C4-2B (cell line): ENCODE measurements around the gene TMEM86B.

Experiments used
- H3K27ac ChIP-seq: fragments of 450-650 bp; 2 replicates; pipeline ENCODE4 v1.5.1; 2017
- ZFX ChIP-seq: fragments of 450-650 bp; IDR thresholded peaks from 2 replicates; pipeline ENCODE4 v1.6.1; 2017
- TF ChIP-seq, protein P1 (sequence below): fragments of 450-650 bp; conservative IDR thresholded peaks from 2 replicates; pipeline ENCODE4 v1.5.1; 2017; ENCODE audit warnings: mild to moderate bottlenecking

Gene TMEM86B, protein sequence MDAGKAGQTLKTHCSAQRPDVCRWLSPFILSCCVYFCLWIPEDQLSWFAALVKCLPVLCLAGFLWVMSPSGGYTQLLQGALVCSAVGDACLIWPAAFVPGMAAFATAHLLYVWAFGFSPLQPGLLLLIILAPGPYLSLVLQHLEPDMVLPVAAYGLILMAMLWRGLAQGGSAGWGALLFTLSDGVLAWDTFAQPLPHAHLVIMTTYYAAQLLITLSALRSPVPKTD

DNA sequence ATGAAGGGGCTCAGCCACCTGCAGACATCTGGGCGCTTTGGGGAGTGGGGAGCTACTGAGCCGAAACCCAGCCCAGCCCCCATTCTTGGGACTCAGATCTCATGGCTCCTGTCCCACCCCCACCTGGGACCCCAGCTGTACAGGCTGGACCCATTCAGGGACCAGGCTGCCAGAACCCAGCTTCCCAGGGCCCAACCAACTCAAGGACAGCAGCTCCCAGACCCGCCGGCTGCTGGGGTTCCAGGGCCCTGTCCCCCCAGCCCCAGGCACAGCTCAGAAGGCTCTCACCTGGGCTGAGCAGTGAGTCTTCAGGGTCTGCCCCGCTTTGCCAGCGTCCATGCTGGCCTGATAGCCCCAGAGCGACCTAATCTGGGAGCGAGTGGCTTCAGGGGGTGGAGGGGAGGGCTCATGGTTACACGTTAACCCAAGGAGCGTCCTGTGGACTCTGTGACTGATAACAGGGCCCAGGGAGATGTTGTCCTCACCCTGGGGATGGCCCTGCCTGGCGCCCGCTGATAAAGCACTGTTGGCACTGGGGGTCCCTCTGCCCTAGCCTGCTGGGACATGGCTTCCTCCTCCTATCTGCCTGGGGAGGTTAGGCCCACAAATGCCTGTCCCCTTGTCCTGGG is at the start of gene TMEM86B:
TSS of gene TMEM86B (minus strand) at position 361 of the 629 bp plus-strand sequence. CDS start at position 339, 22 bp downstream.
- TF ChIP-seq ZFX = no peak
- TF ChIP-seq, protein P1, sequence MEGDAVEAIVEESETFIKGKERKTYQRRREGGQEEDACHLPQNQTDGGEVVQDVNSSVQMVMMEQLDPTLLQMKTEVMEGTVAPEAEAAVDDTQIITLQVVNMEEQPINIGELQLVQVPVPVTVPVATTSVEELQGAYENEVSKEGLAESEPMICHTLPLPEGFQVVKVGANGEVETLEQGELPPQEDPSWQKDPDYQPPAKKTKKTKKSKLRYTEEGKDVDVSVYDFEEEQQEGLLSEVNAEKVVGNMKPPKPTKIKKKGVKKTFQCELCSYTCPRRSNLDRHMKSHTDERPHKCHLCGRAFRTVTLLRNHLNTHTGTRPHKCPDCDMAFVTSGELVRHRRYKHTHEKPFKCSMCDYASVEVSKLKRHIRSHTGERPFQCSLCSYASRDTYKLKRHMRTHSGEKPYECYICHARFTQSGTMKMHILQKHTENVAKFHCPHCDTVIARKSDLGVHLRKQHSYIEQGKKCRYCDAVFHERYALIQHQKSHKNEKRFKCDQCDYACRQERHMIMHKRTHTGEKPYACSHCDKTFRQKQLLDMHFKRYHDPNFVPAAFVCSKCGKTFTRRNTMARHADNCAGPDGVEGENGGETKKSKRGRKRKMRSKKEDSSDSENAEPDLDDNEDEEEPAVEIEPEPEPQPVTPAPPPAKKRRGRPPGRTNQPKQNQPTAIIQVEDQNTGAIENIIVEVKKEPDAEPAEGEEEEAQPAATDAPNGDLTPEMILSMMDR = no peak
- H3K27ac ChIP-seq = no peak within 1 kb of the TSS

DNA sequence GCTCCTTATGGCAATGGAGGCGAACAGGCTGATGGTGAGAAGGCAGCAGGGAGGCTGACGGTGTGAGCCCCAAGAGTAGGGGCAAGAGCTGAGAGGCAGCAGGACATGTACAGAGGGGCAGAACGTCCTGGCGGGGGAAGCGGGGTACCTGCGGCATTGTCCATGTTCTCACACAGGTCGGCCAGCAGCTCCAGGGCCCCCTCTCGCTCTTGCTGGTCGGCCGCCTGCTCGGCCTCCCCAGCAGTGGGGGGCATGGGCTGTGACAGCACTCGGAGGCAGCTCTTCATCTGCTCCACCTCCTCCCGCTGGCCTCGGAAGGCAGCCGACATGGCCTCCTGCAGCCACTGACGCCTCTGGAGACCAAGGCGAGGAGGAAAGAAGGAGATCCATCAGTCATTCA is 48.9 kb upstream of the TMEM86B start:
- H3K27ac ChIP-seq = no peak overlapping the region
- TF ChIP-seq ZFX = no peak
- TF ChIP-seq, protein P1 = no peak

DNA sequence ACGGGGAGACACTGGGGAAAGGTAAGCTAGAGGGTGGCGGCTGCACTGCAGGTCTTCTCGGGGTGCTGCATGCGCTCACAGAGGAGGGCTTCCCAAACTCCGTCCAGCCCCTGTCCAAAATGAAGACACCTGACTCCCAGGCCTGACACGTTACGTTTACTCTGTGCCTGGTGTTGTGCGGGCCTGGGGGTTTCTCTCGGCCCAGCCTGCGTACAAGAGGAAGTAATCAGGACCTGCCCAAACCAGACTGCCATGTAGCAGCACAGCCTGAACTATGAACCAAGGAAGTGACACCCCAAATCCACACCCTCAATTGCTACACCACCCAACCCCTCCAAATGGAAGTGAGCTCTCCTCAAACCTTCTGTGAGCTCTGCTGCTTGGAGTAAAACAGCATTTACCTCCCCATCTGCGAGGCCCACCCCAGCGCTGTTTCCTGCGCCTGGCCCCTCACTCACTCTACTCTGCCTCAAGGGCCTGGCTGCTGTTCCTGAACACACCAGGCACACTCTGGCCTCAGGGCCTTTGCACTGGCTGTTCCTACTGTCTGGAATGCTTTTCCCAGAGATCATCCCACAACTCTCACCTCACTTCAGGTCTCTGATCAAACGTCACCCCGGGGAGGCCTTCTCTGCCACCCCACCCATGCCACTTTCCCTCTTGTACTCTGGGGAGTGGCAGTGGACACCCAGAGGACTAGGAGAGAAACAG is 48.3 kb upstream of the TMEM86B start:
- TF ChIP-seq, protein P1 = no peak
- TF ChIP-seq ZFX = no peak
- H3K27ac ChIP-seq = no peak overlapping the region

DNA sequence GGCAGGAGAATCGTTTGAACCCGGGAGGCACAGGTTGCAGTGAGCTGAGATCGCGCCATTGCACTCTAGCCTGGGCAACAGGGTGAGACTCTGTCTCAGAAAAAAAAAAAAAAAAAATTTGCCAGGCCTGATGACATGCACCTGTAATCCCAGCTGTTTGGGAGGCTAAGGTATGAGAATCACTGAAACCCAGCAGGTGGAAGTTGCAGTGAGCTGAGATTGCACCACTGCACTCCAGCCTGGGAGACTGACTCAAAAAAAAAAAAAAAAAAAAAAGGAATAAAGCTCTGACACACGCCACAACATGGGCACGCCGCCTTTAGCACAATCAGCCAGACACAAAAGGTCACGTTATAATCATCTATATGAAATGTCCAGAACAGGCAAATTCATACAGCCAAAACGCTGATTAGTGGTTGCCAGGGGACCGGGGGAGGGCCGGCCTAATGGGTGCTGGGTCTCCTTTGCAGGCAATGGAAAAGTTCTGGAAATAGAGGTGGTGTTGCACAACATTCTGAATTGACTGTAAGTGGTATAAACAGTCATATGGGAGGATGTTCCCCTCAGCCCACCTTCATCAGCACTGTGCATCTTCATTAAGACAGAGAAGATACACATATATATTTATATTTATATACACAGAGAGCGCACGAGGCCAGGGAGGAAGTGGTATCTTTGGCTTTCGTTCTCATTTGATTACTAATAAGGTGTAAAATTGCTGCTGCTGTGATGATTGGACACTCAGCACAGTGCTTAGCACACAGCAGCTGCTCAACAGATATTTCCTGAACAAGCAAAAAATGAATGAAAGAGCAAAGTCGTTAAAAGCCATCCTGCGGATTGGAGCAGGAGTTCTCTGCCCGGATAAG is 47.5 kb upstream of the TMEM86B start:
- no peak overlapping the region for H3K27ac ChIP-seq
- TF ChIP-seq, protein P1 = no peak
- TF ChIP-seq ZFX = no peak

DNA sequence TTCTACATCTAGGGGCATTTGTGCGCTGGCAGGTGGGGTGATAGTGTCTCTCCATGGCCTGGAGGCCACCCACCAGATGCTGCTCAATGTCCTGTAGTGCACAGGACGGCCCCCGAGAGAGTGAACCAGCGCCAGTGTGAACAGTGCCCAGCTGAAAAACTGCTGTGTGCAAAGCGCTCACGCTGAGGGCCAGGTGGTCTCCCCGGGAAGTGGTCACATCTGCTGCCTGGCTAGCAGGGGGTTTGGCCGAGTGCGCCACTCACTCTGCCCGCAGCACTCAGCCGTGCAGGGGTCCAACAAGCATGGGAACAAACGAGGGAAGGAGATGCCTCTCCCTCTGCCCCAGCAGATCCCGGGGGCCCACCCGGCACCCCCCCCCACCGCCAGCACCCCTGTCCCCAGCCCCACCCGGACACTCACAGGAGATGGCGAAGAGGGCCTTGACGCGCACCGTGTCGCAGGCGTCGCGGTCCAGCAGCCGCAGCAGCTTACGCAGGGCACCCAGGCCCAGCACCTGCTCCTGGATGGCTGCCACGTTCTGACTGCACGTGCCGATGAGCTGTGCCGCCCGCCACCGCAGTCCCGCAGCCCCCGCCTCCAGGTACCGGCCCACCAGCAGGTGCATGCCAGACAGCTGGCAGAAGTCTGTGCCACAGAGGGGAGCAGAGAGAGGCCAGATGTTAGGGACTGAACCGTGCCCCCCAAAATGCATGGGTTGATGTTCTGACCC is 45.6 kb upstream of the TMEM86B start:
- H3K27ac ChIP-seq = no peak overlapping the region
- TF ChIP-seq, protein P1 = no peak
- no peak for TF ChIP-seq ZFX

DNA sequence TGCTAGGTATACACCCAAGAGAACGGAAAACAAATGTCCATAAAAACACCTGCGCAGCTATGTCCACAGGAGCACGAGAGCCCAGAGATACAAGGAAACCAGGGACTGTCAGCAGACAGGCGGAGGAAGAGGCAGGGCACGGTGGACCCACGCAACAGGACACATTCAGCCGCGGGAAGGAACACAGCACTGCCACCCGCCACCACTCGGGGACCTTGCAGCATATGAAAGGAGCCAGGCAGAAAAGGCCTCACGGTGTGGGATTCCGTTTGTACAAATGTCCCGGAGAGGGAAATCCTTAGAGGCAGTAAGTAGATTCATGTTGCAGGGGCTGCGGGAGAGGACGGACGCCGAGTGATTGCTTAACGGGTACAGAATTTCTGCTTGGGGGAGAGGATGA is 43.6 kb upstream of the TMEM86B start:
- TF ChIP-seq, protein P1 = no peak
- TF ChIP-seq ZFX = no peak
- no peak overlapping the region for H3K27ac ChIP-seq
